HG02970 (cell line): ENCODE results near the gene UBE4B.
"Not testable (repeated sequence)": the region's sequence is repeated elsewhere in the genome, so short reads cannot be mapped to it uniquely, and the experiment has no call there.

Source experiments
- ATAC-seq: cut with Tn5 transposase; IDR thresholded peaks from one replicate; pipeline ENCODE4 v1.9.1; 2021; ENCODE audit warnings: mild to moderate bottlenecking, moderate library complexity, moderate number of reproducible peaks; ENCODE audit not compliant: unreplicated experiment, low FRiP score

UBE4B gene

GRCh38 chr1:10032590-10033358, at the start of gene UBE4B:
Gene UBE4B, plus strand, starts transcription at chr1:10032958. Its CDS starts 713 bp downstream, at chr1:10033671.
- ATAC-seq: peak; percentile 96

GRCh38 chr1:9984253-9984652, 48.5 kb upstream of the UBE4B start:
- no peak for ATAC-seq

GRCh38 chr1:9985001-9985400, 47.8 kb upstream of the UBE4B start:
- ATAC-seq: no peak

- ATAC-seq: no peak
Observed at GRCh38 chr1:9989773-9990172, 43.0 kb upstream of the UBE4B start.

GRCh38 chr1:9990944-9991343, 41.8 kb upstream of the UBE4B start:
- no peak for ATAC-seq

GRCh38 chr1:9992910-9993309, 39.8 kb upstream of the UBE4B start:
- ATAC-seq: no peak

GRCh38 chr1:9993561-9994075, 39.1 kb upstream of the UBE4B start:
- no peak for ATAC-seq

- no peak for ATAC-seq
Observed at GRCh38 chr1:9996624-9997582, 35.9 kb upstream of the UBE4B start, which contains the start of gene RBP7. Gene RBP7, plus strand, starts transcription at chr1:9997228. Its CDS starts 31 bp downstream, at chr1:9997259.

GRCh38 chr1:10001016-10001665, 31.6 kb upstream of the UBE4B start:
- no peak for ATAC-seq

- ATAC-seq: not testable (repeated sequence)
Observed at GRCh38 chr1:10005248-10005647, 27.5 kb upstream of the UBE4B start.

GRCh38 chr1:10007169-10007568, 25.6 kb upstream of the UBE4B start:
- ATAC-seq: no peak

GRCh38 chr1:10014016-10014415, 18.7 kb upstream of the UBE4B start:
- no peak for ATAC-seq

GRCh38 chr1:10019561-10019960, 13.2 kb upstream of the UBE4B start:
- ATAC-seq: no peak

GRCh38 chr1:10020086-10020485, 12.7 kb upstream of the UBE4B start:
- ATAC-seq: no peak

- ATAC-seq: not testable (repeated sequence)
Observed at GRCh38 chr1:10020678-10021077, 12.1 kb upstream of the UBE4B start.

GRCh38 chr1:10021992-10022391, 10.8 kb upstream of the UBE4B start:
- ATAC-seq: not testable (repeated sequence)

- no peak for ATAC-seq
Observed at GRCh38 chr1:10022656-10023055, 10.1 kb upstream of the UBE4B start.

GRCh38 chr1:10025354-10025753, 7.4 kb upstream of the UBE4B start:
- ATAC-seq: no peak

GRCh38 chr1:10027027-10027426, 5.7 kb upstream of the UBE4B start:
- no peak for ATAC-seq

GRCh38 chr1:10028956-10029500, 3.7 kb upstream of the UBE4B start:
- ATAC-seq: not testable (repeated sequence)
